AG04450 (cell line): Measurements from ENCODE around the gene WDR70. TPM values are rescaled to one million over a fixed set of nuclear protein-coding genes. Genes with fewer than 3 reads are reported as not detected.

Experiments
- CTCF ChIA-PET: fragments of 300-600, 350-600 bp; formaldehyde crosslinking; extraction: SDS; loops from one replicate; lab custom pipeline; 2022; ENCODE audit warnings: antibody characterized with exemption, inconsistent platforms; lab: Charles Lee
- POLR2A ChIA-PET: fragments of 350-600 bp; formaldehyde crosslinking; extraction: SDS; loops from one replicate; lab custom pipeline; 2021; ENCODE audit warnings: antibody characterized with exemption, inconsistent platforms; lab: Yijun Ruan, JAX
- DNase-seq: peaks from one replicate; pipeline ENCODE4 v3.0.0-alpha.2; 2011; ENCODE audit warnings: low read depth, low spot score
- H3K27ac ChIP-seq: one replicate; pipeline ENCODE4 v1.5.1; 2012; ENCODE audit warnings: low read depth, low read length, control low read depth
- H3K27me3 ChIP-seq: one replicate; pipeline ENCODE4 v1.6.0; 2012; ENCODE audit warnings: low read length; ENCODE audit not compliant: control insufficient read depth, insufficient read depth
- H3K4me3 ChIP-seq: 2 replicates; pipeline ENCODE4 v1.5.1; 2011; ENCODE audit warnings: mild to moderate bottlenecking, low read depth, low read length, control low read depth
- H3K9me3 ChIP-seq: 2 replicates; pipeline ENCODE4 v1.5.1; 2012; ENCODE audit warnings: low read length; ENCODE audit not compliant: control insufficient read depth, insufficient read depth
- CTCF ChIP-seq: IDR thresholded peaks from 2 replicates; pipeline ENCODE4 v1.5.1; 2011; ENCODE audit warnings: low read depth, low read length, control low read depth, inconsistent platforms
- polyA plus RNA-seq: library from polyadenylated mRNA; depleted of rRNA; stranded (reverse); fragments of >200 nt; gene quantifications from 2 replicates; pipeline ENCODE4 v1.2.3, GENCODE V29; 2011

The WDR70 gene
- polyA plus RNA-seq, 1 experiment: 38.5 TPM

- Histone ChIP-seq H3K4me3 (no peak overlapping the region), H3K9me3 (no peaks in the 10 kb centered on the region), H3K27ac (no peak overlapping the region), H3K27me3 (no peaks in the 10 kb centered on the region)
- DNase-seq: no peak
- ChIA-PET CTCF (interaction anchor here (0.7 to 1.8 kb wide), 2 partner anchors 13 to 308 kb away, joined by 4 read pairs; no protein-coding TSS in a partner anchor), POLR2A (interaction anchor here (0.6 to 0.9 kb wide), 2 partner anchors 17 to 122 kb away, joined by 3 to 6 read pairs; no protein-coding TSS in a partner anchor)
- TF ChIP-seq CTCF: no peak
These were observed 342.3 kb downstream of the WDR70 start for GRCh38 chr5:37721447-37721871.

- no peak overlapping the region for H3K4me3 ChIP-seq
- no peaks in the 10 kb centered on the region for H3K9me3 ChIP-seq
- no peaks in the 10 kb centered on the region for H3K27me3 ChIP-seq
- POLR2A ChIA-PET: interaction anchor here (1.1 to 1.9 kb wide), 4 partner anchors 17 to 114 kb away, joined by 3 to 13 read pairs (median 6); no protein-coding TSS in a partner anchor
- no peak overlapping the region for H3K27ac ChIP-seq
- CTCF ChIA-PET: interaction anchor here (0.7 to 2.0 kb wide), 9 partner anchors 9 to 471 kb away, joined by 3 to 14 read pairs (median 5); no protein-coding TSS in a partner anchor
- peak; percentile 65 for DNase-seq
- no peak for TF ChIP-seq CTCF
These were observed 343.4 kb downstream of the WDR70 start for GRCh38 chr5:37722236-37723161.

GRCh38 chr5:37723162-37723961, 344.2 kb downstream of the WDR70 start:
- H3K27ac ChIP-seq: no peak overlapping the region
- H3K9me3 ChIP-seq: no peaks in the 10 kb centered on the region
- H3K27me3 ChIP-seq: no peaks in the 10 kb centered on the region
- H3K4me3 ChIP-seq: no peak overlapping the region
- no peak for DNase-seq
- ChIA-PET POLR2A (interaction anchor here (1.1 to 1.9 kb wide), 4 partner anchors 16 to 113 kb away, joined by 3 to 13 read pairs (median 6); no protein-coding TSS in a partner anchor), CTCF (interaction anchor here (0.6 to 2.0 kb wide), 11 partner anchors 9 to 470 kb away, joined by 3 to 14 read pairs (median 4); no protein-coding TSS in a partner anchor)
- peak; percentile 40 for TF ChIP-seq CTCF

- Histone ChIP-seq H3K27ac (no peak overlapping the region), H3K9me3 (no peaks in the 10 kb centered on the region), H3K27me3 (no peaks in the 10 kb centered on the region), H3K4me3 (no peak overlapping the region)
- no peak for DNase-seq
- TF ChIP-seq CTCF: no peak
- ChIA-PET POLR2A (no interaction called here), CTCF (interaction anchor here (0.8 to 2.0 kb wide), 5 partner anchors 11 to 468 kb away, joined by 3 to 14 read pairs (median 4); no protein-coding TSS in a partner anchor)
These were observed 345.4 kb downstream of the WDR70 start for GRCh38 chr5:37724395-37725125.
